Measurements from ENCODE around the gene ABHD14A.

DNA sequence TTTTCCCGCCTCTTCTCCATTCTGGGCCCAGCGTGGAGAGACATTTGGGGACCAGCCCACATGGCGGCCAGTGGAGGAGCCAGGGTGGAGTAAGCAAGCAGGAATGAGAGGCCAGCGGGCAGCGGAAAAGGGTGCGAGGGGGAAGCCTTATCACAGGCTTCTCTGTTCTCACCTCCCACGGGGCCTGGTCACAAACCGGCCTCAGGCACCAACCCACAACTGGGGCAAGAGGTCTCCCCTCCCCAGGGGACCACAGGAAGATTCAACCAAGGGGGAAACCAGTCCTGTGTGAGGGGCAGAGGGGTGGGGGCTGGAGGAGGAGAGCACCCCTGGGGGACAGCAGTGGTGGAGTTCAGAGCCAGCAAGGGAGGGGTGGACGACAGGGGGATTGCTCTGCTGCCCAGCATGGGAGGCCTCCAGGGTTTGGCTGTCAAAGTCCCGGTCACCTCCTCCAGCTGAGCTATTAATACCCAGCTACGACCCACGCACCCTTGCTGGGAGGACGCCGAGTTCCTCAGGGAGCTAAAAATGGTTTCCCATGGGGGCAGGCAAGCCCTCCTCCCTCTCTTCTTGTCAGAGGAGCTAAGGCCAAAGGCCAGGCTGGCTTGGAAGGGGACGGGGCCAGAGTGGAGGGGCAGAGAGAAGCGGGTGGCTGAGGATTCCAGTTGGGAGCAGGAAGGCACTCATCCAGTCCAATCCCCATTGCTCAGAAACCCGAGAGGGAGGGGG, 44.7 kb downstream of the ABHD14A start:
- TF ChIP-seq POLR2AphosphoS5 (IDR thresholded peaks at IDR 0.05) (no peak), POLR2A (IDR thresholded peaks at IDR 0.05) (no peak), CTCF (IDR thresholded peaks at IDR 0.05) (no peak), EP300 (IDR thresholded peaks at IDR 0.05) (no peak)
